GM12873 (cell line): Measurements from ENCODE around the gene NEMP1.

Experiments used
- CTCF ChIP-seq: IDR thresholded peaks from 2 replicates; pipeline ENCODE4 v1.5.1; 2012; ENCODE audit warnings: low read depth, mild to moderate bottlenecking, moderate library complexity, low read length, control low read depth; ENCODE audit not compliant: insufficient read depth; ENCODE audit errors: missing control alignments

NEMP1 gene

GRCh38 chr12:57119294-57120085 is 40.9 kb upstream of the NEMP1 start:
- no peak for TF ChIP-seq CTCF

GRCh38 chr12:57118711-57119271 is 40.2 kb upstream of the NEMP1 start:
- TF ChIP-seq CTCF: no peak

GRCh38 chr12:57116580-57117281 is 38.1 kb upstream of the NEMP1 start:
- no peak for TF ChIP-seq CTCF

- peak; percentile 83 for TF ChIP-seq CTCF
Measured at GRCh38 chr12:57112492-57113294, 34.1 kb upstream of the NEMP1 start.

GRCh38 chr12:57111031-57111734 is 32.6 kb upstream of the NEMP1 start, which contains the start of gene STAT6:
TSS of gene STAT6 (minus strand) at chr12:57111362. CDS start at chr12:57108278, 3,084 bp downstream.
- no peak for TF ChIP-seq CTCF

GRCh38 chr12:57110104-57111030 is 31.8 kb upstream of the NEMP1 start:
- no peak for TF ChIP-seq CTCF
